GM19452 (cell line): ENCODE results near the gene ATOH8.
"Not testable (repeated sequence)": the region's sequence is repeated elsewhere in the genome, so short reads cannot be mapped to it uniquely, and the experiment has no call there.

Experiments
- ATAC-seq: cut with Tn5 transposase; IDR thresholded peaks from one replicate; pipeline ENCODE4 v1.9.1; 2021; ENCODE audit not compliant: unreplicated experiment

The ATOH8 gene

GRCh38 chr2:85753525-85754312 is at the start of gene ATOH8:
TSS of gene ATOH8 (plus strand) at chr2:85753991. CDS start at chr2:85754190, 199 bp downstream.
- no peak for ATAC-seq

GRCh38 chr2:85704038-85704437 is 49.8 kb upstream of the ATOH8 start:
- ATAC-seq, result no peak

- peak; percentile 62 for ATAC-seq
Observed at GRCh38 chr2:85704800-85705679, 48.8 kb upstream of the ATOH8 start.

GRCh38 chr2:85705680-85706039 is 48.1 kb upstream of the ATOH8 start:
- ATAC-seq, result no peak

- no peak for ATAC-seq
Observed at GRCh38 chr2:85706063-85706462, 47.7 kb upstream of the ATOH8 start.

- ATAC-seq, result no peak
Observed at GRCh38 chr2:85706599-85707296, 47.0 kb upstream of the ATOH8 start.

- no peak for ATAC-seq
Observed at GRCh38 chr2:85707304-85707703, 46.5 kb upstream of the ATOH8 start.

GRCh38 chr2:85708641-85709040 is 45.1 kb upstream of the ATOH8 start:
- no peak for ATAC-seq

GRCh38 chr2:85709401-85709811 is 44.4 kb upstream of the ATOH8 start:
- no peak for ATAC-seq

- ATAC-seq, result no peak
Observed at GRCh38 chr2:85710687-85711577, 42.9 kb upstream of the ATOH8 start.

- ATAC-seq, result no peak
Observed at GRCh38 chr2:85711578-85712060, 42.2 kb upstream of the ATOH8 start.

GRCh38 chr2:85712336-85712735 is 41.5 kb upstream of the ATOH8 start:
- ATAC-seq, result no peak

- ATAC-seq, result no peak
Observed at GRCh38 chr2:85712849-85713612, 40.8 kb upstream of the ATOH8 start.

- ATAC-seq, result no peak
Observed at GRCh38 chr2:85713836-85714235, 40.0 kb upstream of the ATOH8 start.

GRCh38 chr2:85714421-85714820 is 39.4 kb upstream of the ATOH8 start:
- ATAC-seq, result not testable (repeated sequence)

GRCh38 chr2:85714841-85715240 is 39.0 kb upstream of the ATOH8 start:
- no peak for ATAC-seq

- no peak for ATAC-seq
Observed at GRCh38 chr2:85716346-85716914, 37.4 kb upstream of the ATOH8 start.

- no peak for ATAC-seq
Observed at GRCh38 chr2:85717308-85718008, 36.3 kb upstream of the ATOH8 start.

- no peak for ATAC-seq
Observed at GRCh38 chr2:85718009-85718391, 35.8 kb upstream of the ATOH8 start.
